BE2C (cell line): Measurements from ENCODE around the gene STRIT1.

Source experiments
- DNase-seq: peaks from one replicate; pipeline ENCODE4 v3.0.0-alpha.2; 2020
- H3K27me3 ChIP-seq: fragments of 250-450 bp; sonication (Bioruptor Pico); 2 replicates; pipeline ENCODE4 v1.5.1; 2020; ENCODE audit warnings: mild to moderate bottlenecking
- H3K36me3 ChIP-seq: fragments of 250-450 bp; sonication (Bioruptor Pico); 2 replicates; pipeline ENCODE4 v1.5.1; 2020; ENCODE audit warnings: mild to moderate bottlenecking
- H3K4me1 ChIP-seq: fragments of 250-450 bp; sonication (Bioruptor Pico); 2 replicates; pipeline ENCODE4 v1.5.1; 2020
- H3K4me3 ChIP-seq: 2 replicates; pipeline ENCODE4 v1.5.1; 2011; ENCODE audit warnings: low read depth, low read length
- H3K9me3 ChIP-seq: fragments of 250-450 bp; sonication (Bioruptor Pico); 2 replicates; pipeline ENCODE4 v1.5.1; 2020
- TF ChIP-seq, protein P1 (sequence below): IDR thresholded peaks from 2 replicates; pipeline ENCODE4 v1.5.1; 2012; ENCODE audit warnings: mild to moderate bottlenecking, low read depth, low read length

The STRIT1 gene

DNA sequence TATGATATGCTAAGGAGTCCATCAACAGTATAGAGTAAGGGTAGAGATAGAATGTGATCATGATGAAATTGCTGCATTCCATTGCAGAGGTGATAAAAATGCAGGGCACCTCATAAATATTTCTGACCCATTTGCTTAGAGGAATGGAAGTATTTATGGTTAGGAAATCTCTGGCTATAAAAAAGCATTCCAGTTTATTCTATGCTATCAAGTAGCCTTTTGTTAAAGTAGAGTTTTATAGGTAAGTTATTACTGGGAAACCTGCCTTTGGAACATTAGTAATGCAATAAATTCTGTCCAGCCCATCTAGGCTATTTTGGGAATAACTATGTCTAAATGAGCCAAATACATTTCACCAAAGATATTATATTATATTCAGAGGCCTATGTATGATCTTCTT is 19.8 kb upstream of the STRIT1 start:
- H3K9me3 ChIP-seq: no peaks in the 10 kb centered on the region
- no peak for DNase-seq
- TF ChIP-seq, protein P1, sequence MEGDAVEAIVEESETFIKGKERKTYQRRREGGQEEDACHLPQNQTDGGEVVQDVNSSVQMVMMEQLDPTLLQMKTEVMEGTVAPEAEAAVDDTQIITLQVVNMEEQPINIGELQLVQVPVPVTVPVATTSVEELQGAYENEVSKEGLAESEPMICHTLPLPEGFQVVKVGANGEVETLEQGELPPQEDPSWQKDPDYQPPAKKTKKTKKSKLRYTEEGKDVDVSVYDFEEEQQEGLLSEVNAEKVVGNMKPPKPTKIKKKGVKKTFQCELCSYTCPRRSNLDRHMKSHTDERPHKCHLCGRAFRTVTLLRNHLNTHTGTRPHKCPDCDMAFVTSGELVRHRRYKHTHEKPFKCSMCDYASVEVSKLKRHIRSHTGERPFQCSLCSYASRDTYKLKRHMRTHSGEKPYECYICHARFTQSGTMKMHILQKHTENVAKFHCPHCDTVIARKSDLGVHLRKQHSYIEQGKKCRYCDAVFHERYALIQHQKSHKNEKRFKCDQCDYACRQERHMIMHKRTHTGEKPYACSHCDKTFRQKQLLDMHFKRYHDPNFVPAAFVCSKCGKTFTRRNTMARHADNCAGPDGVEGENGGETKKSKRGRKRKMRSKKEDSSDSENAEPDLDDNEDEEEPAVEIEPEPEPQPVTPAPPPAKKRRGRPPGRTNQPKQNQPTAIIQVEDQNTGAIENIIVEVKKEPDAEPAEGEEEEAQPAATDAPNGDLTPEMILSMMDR: no peak

DNA sequence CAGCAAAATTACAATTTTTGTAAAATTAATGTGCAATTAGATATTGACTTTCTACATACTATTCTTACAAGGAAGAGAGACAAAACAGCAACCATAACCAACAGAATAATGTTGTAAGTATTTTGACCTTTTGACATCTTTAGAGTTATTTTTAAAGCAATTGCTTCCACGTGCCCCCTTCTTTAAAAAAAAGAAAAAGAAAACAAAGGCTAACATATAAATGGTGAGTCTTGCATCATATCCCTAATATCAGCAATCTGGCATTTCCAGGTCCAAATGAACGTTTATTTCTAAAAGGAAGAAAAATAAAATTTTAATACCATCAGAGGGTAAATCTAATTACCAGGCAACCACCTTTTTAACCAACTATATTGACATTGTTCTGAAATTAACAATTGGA is 19.3 kb upstream of the STRIT1 start:
- no peaks in the 10 kb centered on the region for H3K36me3 ChIP-seq
- no peaks in the 10 kb centered on the region for H3K27me3 ChIP-seq
- no peak overlapping the region for H3K4me3 ChIP-seq
- TF ChIP-seq, protein P1: no peak
- no peaks in the 10 kb centered on the region for H3K9me3 ChIP-seq
- DNase-seq: no peak
- H3K4me1 ChIP-seq: no peaks in the 10 kb centered on the region

More for the DNA sequence above, 19.8 kb upstream of the STRIT1 start:
- Histone ChIP-seq H3K4me1 (no peaks in the 10 kb centered on the region), H3K4me3 (no peak overlapping the region), H3K36me3 (no peaks in the 10 kb centered on the region), H3K27me3 (no peaks in the 10 kb centered on the region)

DNA sequence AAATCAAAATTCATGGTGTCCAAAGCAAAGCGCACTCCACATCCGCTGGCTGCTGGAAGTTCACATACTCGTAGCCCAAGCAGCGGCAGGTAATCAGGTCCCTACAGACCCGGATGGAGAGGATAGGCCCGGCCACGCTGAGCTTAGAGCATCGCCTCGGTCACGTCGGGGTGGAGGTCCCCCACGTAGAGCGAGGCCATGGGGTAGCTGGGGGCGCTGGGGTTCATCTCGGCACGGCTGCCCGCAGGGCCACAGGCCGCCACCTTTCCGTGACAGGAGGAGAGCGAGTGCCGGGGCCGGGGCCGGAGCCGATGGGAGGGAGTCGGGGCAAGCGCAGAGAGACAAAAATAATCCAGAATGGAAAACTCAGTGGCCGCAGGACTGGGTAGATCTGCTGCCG is 16.1 kb upstream of the STRIT1 start:
- no peaks in the 10 kb centered on the region for H3K9me3 ChIP-seq
- TF ChIP-seq, protein P1: no peak
- H3K4me1 ChIP-seq: no peaks in the 10 kb centered on the region
- DNase-seq: no peak
- no peaks in the 10 kb centered on the region for H3K36me3 ChIP-seq
- H3K27me3 ChIP-seq: no peaks in the 10 kb centered on the region
- H3K4me3 ChIP-seq: no peak overlapping the region

DNA sequence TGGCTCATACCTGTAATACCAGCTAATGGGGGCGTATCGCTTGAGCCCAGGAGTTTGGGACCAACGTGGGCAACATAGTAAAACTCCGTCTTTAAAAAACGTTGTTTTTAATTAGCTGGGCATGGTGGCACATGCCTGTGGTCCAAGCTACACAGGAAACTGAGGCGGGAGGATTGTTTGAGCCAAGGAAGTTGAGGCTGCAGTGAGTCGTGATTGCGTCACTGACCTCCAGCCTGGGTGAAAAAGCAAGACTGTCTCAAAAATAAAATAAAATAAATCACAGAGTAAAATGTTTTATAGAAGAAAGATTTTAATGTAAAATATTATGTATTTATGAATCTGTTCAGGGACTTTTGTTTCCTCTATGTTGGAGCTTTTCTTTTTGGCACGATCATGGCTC is 15.3 kb upstream of the STRIT1 start:
- H3K36me3 ChIP-seq: no peaks in the 10 kb centered on the region
- no peaks in the 10 kb centered on the region for H3K9me3 ChIP-seq
- TF ChIP-seq, protein P1: no peak
- H3K27me3 ChIP-seq: no peaks in the 10 kb centered on the region
- no peak overlapping the region for H3K4me3 ChIP-seq
- no peak for DNase-seq
- no peaks in the 10 kb centered on the region for H3K4me1 ChIP-seq

DNA sequence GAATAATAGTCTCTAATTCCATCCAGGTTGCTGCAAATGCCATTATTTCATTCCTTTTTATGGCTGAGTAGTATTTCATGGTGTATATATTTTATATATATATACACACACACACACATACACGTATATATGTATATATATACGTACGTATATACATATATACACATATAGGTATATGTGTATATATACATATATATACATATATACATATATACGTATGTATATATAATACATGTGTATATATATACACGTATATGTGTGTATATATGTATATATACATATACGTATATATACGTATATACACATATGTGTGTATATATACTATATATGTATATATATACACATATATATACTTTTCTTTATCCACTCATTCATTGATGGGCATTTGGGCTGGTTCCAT is 13.7 kb upstream of the STRIT1 start:
- TF ChIP-seq, protein P1: no peak
- Histone ChIP-seq H3K36me3 (no peaks in the 10 kb centered on the region), H3K27me3 (no peaks in the 10 kb centered on the region), H3K4me1 (no peaks in the 10 kb centered on the region), H3K4me3 (no peak overlapping the region), H3K9me3 (no peaks in the 10 kb centered on the region)
- DNase-seq: no peak

DNA sequence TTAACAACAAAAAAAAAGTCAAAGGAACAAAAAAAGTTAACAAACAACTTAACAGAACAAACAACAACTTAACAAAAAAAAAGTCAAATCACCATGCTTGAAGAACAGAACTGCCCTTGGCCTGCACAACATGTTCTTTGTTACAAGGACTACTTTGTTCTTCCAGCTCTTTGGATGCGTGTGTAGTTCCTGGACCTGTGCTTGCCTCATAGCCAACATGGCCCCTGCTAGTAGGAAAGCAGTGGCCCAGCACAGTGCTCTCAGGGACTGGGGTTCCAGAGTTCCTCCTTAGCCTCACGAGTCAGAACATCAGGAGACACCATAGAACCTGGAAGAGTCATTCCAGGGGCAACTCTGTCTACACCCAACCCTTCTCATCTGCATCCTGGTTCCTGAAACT is 10.9 kb upstream of the STRIT1 start:
- Histone ChIP-seq H3K9me3 (no peaks in the 10 kb centered on the region), H3K4me1 (no peaks in the 10 kb centered on the region), H3K4me3 (no peak overlapping the region), H3K36me3 (no peaks in the 10 kb centered on the region), H3K27me3 (no peaks in the 10 kb centered on the region)
- TF ChIP-seq, protein P1: no peak
- no peak for DNase-seq
